ENCODE measurements around the gene PRSS8. TPM values are rescaled to one million over a fixed set of nuclear protein-coding genes. Genes with fewer than 3 reads are reported as not detected.

Gene PRSS8
- total RNA-seq, 5 donors from 2014 or later (not counting 1 experiment from before 2014, with no cell fraction given), result 0.43 to 1.1 (median 0.55) TPM; not detected in 2

DNA sequence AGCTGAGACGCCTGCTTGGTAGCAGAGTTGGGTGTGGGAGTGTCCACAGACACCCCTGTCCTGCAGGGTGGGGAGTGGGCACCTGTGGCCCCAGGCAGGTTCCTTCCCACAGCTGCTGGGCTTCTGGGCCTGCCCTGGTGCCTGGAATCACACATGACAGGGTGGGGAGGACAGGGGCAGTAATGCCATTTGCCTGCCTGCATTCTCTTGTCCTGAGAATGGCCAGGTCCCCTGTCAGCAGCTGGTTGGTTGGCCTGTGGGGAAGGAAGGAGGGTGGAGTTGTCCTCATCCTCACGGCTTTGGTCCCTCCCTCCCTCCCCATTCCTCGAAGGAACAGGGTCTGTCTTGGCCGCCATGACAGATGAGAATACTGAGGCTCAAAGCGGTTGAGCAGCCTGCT is 52.0 kb downstream of the PRSS8 start:
- Histone ChIP-seq H3K27me3 (replicated peaks in 1 of 2; ENCODE audit: control insufficient read depth in 2 of 2, extremely low read depth in 1 of 2, insufficient read depth in 2 of 2, low read length in 1 of 2) (no peaks in the 10 kb centered on the region), H3K27ac (ENCODE audit: low read length) (no peak overlapping the region), H3K4me1 (ENCODE audit: control insufficient read depth in 1 of 2, extremely low read depth in 1 of 2, insufficient read depth in 2 of 2, low read length in 2 of 2) (peaks cover 0 to 38% of the 10 kb centered on the region in 2 experiments), H3K36me3 (ENCODE audit: control insufficient read depth in 2 of 2, extremely low read depth in 1 of 2, insufficient read depth in 1 of 2, low read length in 1 of 2) (peaks cover 24 to 70% of the 10 kb centered on the region in 2 donors), H3K4me3 (ENCODE audit: control insufficient read depth in 1 of 2, extremely low read depth in 1 of 2, low read length in 1 of 2) (no peak overlapping the region), H3K9me3 (no peaks in the 10 kb centered on the region)
- Mint-ChIP-seq H3K4me1 (peaks cover 14 to 29% (median 24%) of the 10 kb centered on the region in 3 donors), H3K27me3 (no peaks in the 10 kb centered on the region), H3K36me3 (peaks cover 22% of the 10 kb centered on the region), H3K9me3 (no peaks in the 10 kb centered on the region), H3K27ac (no peak overlapping the region), H3K4me3 (no peak overlapping the region)
- ATAC-seq (replicated peaks in 1 of 4) (no peak), DNase-seq (no peak)
- CTCF ChIA-PET, result no interaction called here
- POLR2A ChIA-PET, result no interaction called here
- WGBS (ENCODE audit: insufficient coverage), result 85% methylated on average over 4 of the region's 5 CpGs

DNA sequence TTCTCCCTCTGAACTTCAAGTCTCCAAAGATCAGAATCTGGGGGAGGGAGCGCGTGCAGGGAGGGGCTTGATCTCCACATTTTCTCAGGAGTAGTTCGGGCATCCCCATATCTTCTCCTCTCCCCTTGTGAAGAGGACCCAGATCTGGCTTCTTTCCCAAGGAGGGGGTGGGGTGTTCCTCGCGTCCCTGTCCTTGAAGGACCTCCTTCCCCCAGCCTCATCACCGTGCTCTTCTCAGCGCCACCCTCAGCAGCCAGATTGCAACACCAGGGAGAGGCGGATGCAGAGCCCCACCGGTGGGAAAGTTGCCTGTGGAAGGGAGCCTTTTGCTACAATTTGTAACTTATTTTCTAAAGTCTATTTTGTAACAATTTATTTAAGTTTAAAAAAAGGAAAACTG is 52.4 kb downstream of the PRSS8 start:
- Histone ChIP-seq H3K27ac (ENCODE audit: low read length) (no peak overlapping the region), H3K36me3 (ENCODE audit: control insufficient read depth in 2 of 2, extremely low read depth in 1 of 2, insufficient read depth in 1 of 2, low read length in 1 of 2) (peaks cover 26 to 71% of the 10 kb centered on the region in 2 donors), H3K4me3 (ENCODE audit: control insufficient read depth in 1 of 2, extremely low read depth in 1 of 2, low read length in 1 of 2) (no peak overlapping the region), H3K9me3 (no peaks in the 10 kb centered on the region), H3K27me3 (replicated peaks in 1 of 2; ENCODE audit: control insufficient read depth in 2 of 2, extremely low read depth in 1 of 2, insufficient read depth in 2 of 2, low read length in 1 of 2) (no peaks in the 10 kb centered on the region), H3K4me1 (ENCODE audit: control insufficient read depth in 1 of 2, extremely low read depth in 1 of 2, insufficient read depth in 2 of 2, low read length in 2 of 2) (peaks cover 0 to 39% of the 10 kb centered on the region in 2 experiments)
- Mint-ChIP-seq H3K36me3 (peaks cover 24% of the 10 kb centered on the region), H3K4me1 (peaks cover 14 to 32% (median 25%) of the 10 kb centered on the region in 3 donors), H3K9me3 (no peaks in the 10 kb centered on the region), H3K27ac (no peak overlapping the region), H3K27me3 (no peaks in the 10 kb centered on the region), H3K4me3 (no peak overlapping the region)
- ATAC-seq (replicated peaks in 1 of 4), result no peak
- CTCF ChIA-PET, result no interaction called here
- POLR2A ChIA-PET, result no interaction called here
- DNase-seq, result no peak
- no CpG with 5 or more reads among the region's 9 CpGs for WGBS (ENCODE audit: insufficient coverage)

DNA sequence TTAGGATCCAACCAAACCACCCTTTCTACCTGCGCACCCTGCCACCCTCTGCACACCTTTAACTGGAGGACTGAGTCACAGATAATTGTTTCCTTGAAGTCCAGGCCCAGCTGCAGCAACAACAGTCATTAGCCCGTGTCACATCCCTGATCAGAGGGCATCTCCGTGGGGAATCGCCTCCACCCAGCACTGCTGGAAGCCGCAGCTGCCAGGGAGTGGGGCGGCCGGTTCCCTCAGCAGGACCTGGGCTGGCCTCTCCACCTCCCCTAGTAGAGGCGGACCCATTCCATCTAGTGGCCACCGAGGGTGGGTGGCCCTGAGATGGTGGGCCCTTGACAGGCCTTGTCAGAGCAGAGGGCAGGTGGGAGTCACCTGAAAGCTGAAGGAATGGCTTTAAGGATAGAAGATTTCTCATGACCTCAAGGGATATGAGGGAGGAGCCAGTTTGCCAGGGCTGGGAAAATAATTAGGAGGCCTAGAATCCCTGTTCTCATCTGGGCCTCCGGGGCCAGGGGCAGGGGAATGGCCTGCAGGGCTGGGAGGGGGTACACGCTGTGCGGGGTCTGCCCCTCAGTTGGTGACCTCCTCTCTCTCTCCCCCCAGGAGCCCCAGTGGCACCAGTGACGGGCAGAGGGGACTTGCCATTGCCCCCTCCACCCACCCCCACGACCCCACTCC is 53.0 kb downstream of the PRSS8 start:
- Mint-ChIP-seq H3K27me3 (no peaks in the 10 kb centered on the region), H3K9me3 (no peaks in the 10 kb centered on the region), H3K4me1 (peaks cover 20 to 33% (median 30%) of the 10 kb centered on the region in 3 donors), H3K4me3 (no peak overlapping the region), H3K36me3 (peaks cover 30% of the 10 kb centered on the region), H3K27ac (peak overlapping the region; percentile 21 to 31)
- Histone ChIP-seq H3K27ac (ENCODE audit: low read length) (no peak overlapping the region), H3K9me3 (no peaks in the 10 kb centered on the region), H3K4me3 (ENCODE audit: control insufficient read depth in 1 of 2, extremely low read depth in 1 of 2, low read length in 1 of 2) (no peak overlapping the region), H3K4me1 (ENCODE audit: control insufficient read depth in 1 of 2, extremely low read depth in 1 of 2, insufficient read depth in 2 of 2, low read length in 2 of 2) (peaks cover 0 to 39% of the 10 kb centered on the region in 2 experiments), H3K27me3 (replicated peaks in 1 of 2; ENCODE audit: control insufficient read depth in 2 of 2, extremely low read depth in 1 of 2, insufficient read depth in 2 of 2, low read length in 1 of 2) (no peaks in the 10 kb centered on the region), H3K36me3 (ENCODE audit: control insufficient read depth in 2 of 2, extremely low read depth in 1 of 2, insufficient read depth in 1 of 2, low read length in 1 of 2) (peaks cover 26 to 74% of the 10 kb centered on the region in 2 donors)
- no peak for DNase-seq
- ATAC-seq (replicated peaks in 1 of 4), result no peak
- ChIA-PET POLR2A (no interaction called here), CTCF (no interaction called here)
- 90% methylated on average over 11 of the region's 14 CpGs for WGBS (ENCODE audit: insufficient coverage)

Other genes starting within 250 kb of the PRSS8 start
- 10 to 100 TPM; 21.0 to 31.9 (median 26.9) TPM for gene BCL7C, start 241.7 kb downstream of the PRSS8 start, total RNA-seq
- gene CTF1, start 239.1 kb downstream of the PRSS8 start, total RNA-seq, result under 1 TPM in 3 of 5 donors, not detected in 2; 0.38 to 0.47 (median 0.39) TPM
- gene FBXL19, start 212.2 kb downstream of the PRSS8 start, total RNA-seq, result 10 to 100 TPM; 11.5 to 22.0 (median 18.1) TPM
- 10 to 100 TPM in 3 of 5 donors, 1 to 10 TPM in 2; 6.6 to 22.3 (median 20.8) TPM for gene ORAI3, start 186.7 kb downstream of the PRSS8 start, total RNA-seq
- gene SETD1A, start 178.0 kb downstream of the PRSS8 start, total RNA-seq, result 10 to 100 TPM; 34.6 to 43.6 (median 38.2) TPM
- 1 to 10 TPM in 3 of 5 donors, under 1 TPM in 2; 0.33 to 3.5 (median 1.3) TPM for gene HSD3B7, start 150.5 kb downstream of the PRSS8 start, total RNA-seq
- gene STX1B, start 125.1 kb downstream of the PRSS8 start, total RNA-seq, result 1 to 10 TPM; 2.3 to 3.9 (median 3.4) TPM
- 100 to 1,000 TPM in 2 of 5 donors, 10 to 100 TPM in 3; 73.9 to 110 (median 94.6) TPM for gene STX4, start 102.2 kb downstream of the PRSS8 start, total RNA-seq
- 10 to 100 TPM; 12.3 to 14.4 (median 14.3) TPM for gene ZNF668, start 61.5 kb downstream of the PRSS8 start, total RNA-seq
- gene ZNF646, start 61.3 kb downstream of the PRSS8 start, total RNA-seq, result 10 to 100 TPM; 21.1 to 47.7 (median 44.1) TPM
- gene PRSS53, start 46.8 kb downstream of the PRSS8 start, total RNA-seq, result 10 to 100 TPM in 3 of 5 donors, 1 to 10 TPM in 2; 4.5 to 15.3 (median 13.1) TPM
- 10 to 100 TPM; 31.8 to 66.4 (median 56.9) TPM for gene VKORC1, start 40.9 kb downstream of the PRSS8 start, total RNA-seq
- gene BCKDK, start 27.3 kb downstream of the PRSS8 start, total RNA-seq, result 10 to 100 TPM in 3 of 5 donors, 1 to 10 TPM in 2; 7.6 to 21.3 (median 19.3) TPM
- gene KAT8, start 18.1 kb downstream of the PRSS8 start, total RNA-seq, result 100 to 1,000 TPM in 3 of 5 donors, 10 to 100 TPM in 2; 92.3 to 122 (median 102) TPM
- gene PRSS36, start 14.3 kb upstream of the PRSS8 start, total RNA-seq, result 1 to 10 TPM in 4 of 5 donors, under 1 TPM in 1; 0.42 to 1.2 (median 1.1) TPM
- 100 to 1,000 TPM; 410 to 963 (median 434) TPM for gene FUS, start 44.4 kb upstream of the PRSS8 start, total RNA-seq
- 10 to 100 TPM; 16.1 to 40.3 (median 33.4) TPM for gene PYCARD, start 67.0 kb upstream of the PRSS8 start, total RNA-seq
- gene TRIM72, start 78.4 kb upstream of the PRSS8 start, total RNA-seq, result under 1 TPM in 3 of 5 donors, not detected in 2; 0.03 to 0.09 (median 0.09) TPM
- not detected for gene PYDC1, start 81.4 kb upstream of the PRSS8 start, total RNA-seq
- 10 to 100 TPM in 2 of 5 donors, 1 to 10 TPM in 3; 1.8 to 20.0 (median 4.1) TPM for gene ITGAM, start 124.2 kb upstream of the PRSS8 start, total RNA-seq
- 1 to 10 TPM; 1.4 to 4.3 (median 3.9) TPM for gene ITGAX, start 219.4 kb upstream of the PRSS8 start, total RNA-seq